ENCODE data around the gene ISL2. TPM values are rescaled to one million over a fixed set of nuclear protein-coding genes. Genes with fewer than 3 reads are reported as not detected.

The ISL2 gene
- total and polyA plus RNA-seq, 3 donors from 2014 or later = 0.88 to 4.2 (median 3.5) TPM

GRCh38 chr15:76376816-76377215 is 40.2 kb downstream of the ISL2 start:
- no peaks in the 10 kb centered on the region for H3K4me1 ChIP-seq
- 87 to 93% methylated on average over 8 of the region's 8 CpGs for WGBS, 2 donors
- no peaks in the 10 kb centered on the region for H3K9me3 ChIP-seq
- H3K4me3 ChIP-seq = no peak overlapping the region
- no peak for TF ChIP-seq POLR2A (IDR thresholded peaks at IDR 0.05)
- TF ChIP-seq CTCF (IDR thresholded peaks at IDR 0.05) = no peak
- H3K27me3 ChIP-seq = no peaks in the 10 kb centered on the region
- no peaks in the 10 kb centered on the region for H3K36me3 ChIP-seq (ENCODE audit: low read depth, missing control alignments)
- intact Hi-C loops (cut with DNase I; ENCODE audit: low total_unique reads) = no loop called here
- no peak for DNase-seq
- H3K27ac ChIP-seq = no peak overlapping the region

GRCh38 chr15:76377217-76377616 is 40.6 kb downstream of the ISL2 start:
- no peaks in the 10 kb centered on the region for H3K36me3 ChIP-seq (ENCODE audit: low read depth, missing control alignments)
- intact Hi-C loops (cut with DNase I; ENCODE audit: low total_unique reads) = no loop called here
- H3K9me3 ChIP-seq = no peaks in the 10 kb centered on the region
- H3K4me1 ChIP-seq = no peaks in the 10 kb centered on the region
- no peaks in the 10 kb centered on the region for H3K27me3 ChIP-seq
- no peak for TF ChIP-seq CTCF (IDR thresholded peaks at IDR 0.05)
- no peak for TF ChIP-seq POLR2A (IDR thresholded peaks at IDR 0.05)
- no peak for DNase-seq
- WGBS, 2 donors = 61 to 77% methylated on average over 2 of the region's 2 CpGs
- no peak overlapping the region for H3K4me3 ChIP-seq
- no peak overlapping the region for H3K27ac ChIP-seq

GRCh38 chr15:76377751-76378150 is 41.2 kb downstream of the ISL2 start:
- Histone ChIP-seq H3K4me3 (no peak overlapping the region), H3K36me3 (ENCODE audit: low read depth, missing control alignments) (no peaks in the 10 kb centered on the region), H3K4me1 (no peaks in the 10 kb centered on the region), H3K27me3 (no peaks in the 10 kb centered on the region), H3K9me3 (no peaks in the 10 kb centered on the region), H3K27ac (no peak overlapping the region)
- TF ChIP-seq CTCF (IDR thresholded peaks at IDR 0.05) (no peak), POLR2A (IDR thresholded peaks at IDR 0.05) (no peak)
- intact Hi-C loops (cut with DNase I; ENCODE audit: low total_unique reads) = no loop called here
- no peak for DNase-seq

GRCh38 chr15:76378691-76379090 is 42.1 kb downstream of the ISL2 start:
- no peak for TF ChIP-seq CTCF (IDR thresholded peaks at IDR 0.05)
- no peak for TF ChIP-seq POLR2A (IDR thresholded peaks at IDR 0.05)
- Histone ChIP-seq H3K36me3 (ENCODE audit: low read depth, missing control alignments) (no peaks in the 10 kb centered on the region), H3K9me3 (no peaks in the 10 kb centered on the region), H3K4me1 (no peaks in the 10 kb centered on the region), H3K27me3 (no peaks in the 10 kb centered on the region), H3K4me3 (no peak overlapping the region), H3K27ac (no peak overlapping the region)
- no peak for DNase-seq
- intact Hi-C loops (cut with DNase I; ENCODE audit: low total_unique reads) = no loop called here
- 88 to 100% methylated on average over 1 of the region's 1 CpG for WGBS, 2 donors

GRCh38 chr15:76380249-76380648 is 43.7 kb downstream of the ISL2 start:
- no peak overlapping the region for H3K4me3 ChIP-seq
- no peaks in the 10 kb centered on the region for H3K36me3 ChIP-seq (ENCODE audit: low read depth, missing control alignments)
- no peaks in the 10 kb centered on the region for H3K27me3 ChIP-seq
- H3K4me1 ChIP-seq = no peaks in the 10 kb centered on the region
- WGBS, 2 donors = 93 to 100% methylated on average over 1 of the region's 1 CpG
- no peaks in the 10 kb centered on the region for H3K9me3 ChIP-seq
- intact Hi-C loops (cut with DNase I; ENCODE audit: low total_unique reads) = no loop called here
- H3K27ac ChIP-seq = no peak overlapping the region
- TF ChIP-seq CTCF (IDR thresholded peaks at IDR 0.05) = no peak
- no peak for TF ChIP-seq POLR2A (IDR thresholded peaks at IDR 0.05)
- DNase-seq = no peak

All from testis (tissue), 3 donors.